ENCODE results near the gene TEX50.
"Not testable (repeated sequence)": the region's sequence is repeated elsewhere in the genome, so short reads cannot be mapped to it uniquely, and the experiment has no call there.

The TEX50 gene

DNA sequence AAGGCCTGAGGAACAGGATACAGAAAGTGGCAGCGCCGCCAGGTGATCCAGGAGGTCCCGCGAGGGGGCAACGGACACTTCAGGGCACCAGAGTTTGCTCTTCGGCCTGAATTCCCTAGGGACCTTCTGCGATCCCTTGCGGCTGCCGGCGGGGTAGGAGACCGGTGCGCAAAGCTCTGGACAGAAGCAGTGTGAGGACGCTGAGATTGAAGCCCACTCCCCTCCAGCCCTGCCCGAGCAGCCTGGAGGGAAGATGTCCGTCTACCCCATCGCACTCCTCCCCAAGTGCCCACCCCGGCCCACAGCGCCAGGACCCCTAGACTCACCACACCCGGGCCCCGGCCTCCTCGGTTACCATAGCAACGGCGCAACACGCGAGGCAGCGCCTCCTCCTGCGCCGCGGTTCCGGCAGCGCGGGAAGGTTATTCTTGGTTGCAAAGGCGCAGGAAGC lies 34.4 kb downstream of the TEX50 start, which contains the start of gene ANKRD45:
TSS of gene ANKRD45 (minus strand) at position 361 of the 451 bp plus-strand sequence. CDS start 10,433 bp downstream, outside the sequence.
- TF ChIP-seq CTCF (IDR thresholded peaks at IDR 0.05; ENCODE audit: control insufficient read depth, extremely low read depth, insufficient read depth), result no peak
- no peak for DNase-seq (ENCODE audit: low read depth)
- no peak within 1 kb of the TSS for H3K4me3 ChIP-seq (ENCODE audit: low read depth, low read length)

GRCh38 chr1:173674496-173674895 lies 39.4 kb downstream of the TEX50 start:
- not testable (repeated sequence) for DNase-seq (ENCODE audit: low read depth); H3K4me3 ChIP-seq (ENCODE audit: low read depth, low read length)

DNA sequence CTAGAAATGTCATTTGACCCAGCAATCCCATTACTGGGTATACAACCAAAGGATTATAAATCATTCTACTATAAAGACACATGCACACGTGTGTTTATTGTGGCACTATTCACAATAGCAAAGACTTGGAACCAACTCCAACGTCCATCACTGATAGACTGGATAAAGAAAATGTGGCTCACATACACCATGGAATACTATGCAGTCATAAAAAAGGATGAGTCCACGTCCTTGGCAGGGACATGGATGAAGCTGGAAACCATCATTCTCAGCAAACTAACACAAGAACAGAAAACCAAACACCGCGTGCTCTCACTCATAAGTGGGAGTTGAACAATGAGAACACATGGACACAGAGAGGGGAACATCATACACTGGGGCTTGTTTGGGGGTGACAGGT lies 45.0 kb downstream of the TEX50 start:
- H3K4me3 ChIP-seq (ENCODE audit: low read depth, low read length); DNase-seq (ENCODE audit: low read depth): not testable (repeated sequence)

DNA sequence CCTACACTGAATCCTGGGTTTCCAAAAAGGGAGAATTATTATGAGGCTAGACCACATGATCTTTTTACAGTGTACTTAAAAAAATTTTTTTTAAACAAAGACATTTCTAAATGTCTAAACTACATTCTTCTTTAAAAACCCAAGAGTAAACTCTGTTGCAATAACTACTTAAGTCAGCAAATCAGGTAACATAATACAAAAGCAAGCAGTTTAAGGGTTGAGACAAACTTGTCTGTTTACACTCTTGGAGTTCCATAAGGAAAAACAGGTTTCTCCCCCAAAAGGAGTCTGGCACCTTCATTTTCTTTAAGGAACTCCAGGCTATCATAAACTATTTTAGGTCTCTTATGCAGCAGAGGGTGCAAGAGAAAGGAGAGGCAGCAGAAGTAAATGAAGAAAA lies 47.0 kb downstream of the TEX50 start:
- no peak for TF ChIP-seq CTCF (IDR thresholded peaks at IDR 0.05; ENCODE audit: control insufficient read depth, extremely low read depth, insufficient read depth)
- no peak for DNase-seq (ENCODE audit: low read depth)
- H3K4me3 ChIP-seq (ENCODE audit: low read depth, low read length), result no peak overlapping the region

GRCh38 chr1:173683838-173684237 lies 48.7 kb downstream of the TEX50 start:
- H3K4me3 ChIP-seq (ENCODE audit: low read depth, low read length); DNase-seq (ENCODE audit: low read depth): not testable (repeated sequence)

GRCh38 chr1:173685121-173685520 lies 50.0 kb downstream of the TEX50 start:
- DNase-seq (ENCODE audit: low read depth); H3K4me3 ChIP-seq (ENCODE audit: low read depth, low read length): not testable (repeated sequence)
